Panc1 (cell line): ENCODE measurements around the gene MAP2K4.

Experiments
- POLR2AphosphoS5 ChIP-seq: IDR thresholded peaks from 2 replicates; pipeline ENCODE4 v1.6.1; 2012; ENCODE audit warnings: mild to moderate bottlenecking, low read depth, low read length, moderate library complexity
- TF ChIP-seq, protein P1 (sequence below): fragments of 450-650 bp; IDR thresholded peaks from 2 replicates; pipeline ENCODE4 v1.5.1; 2017; ENCODE audit warnings: mild to moderate bottlenecking

- TF ChIP-seq, protein P1, sequence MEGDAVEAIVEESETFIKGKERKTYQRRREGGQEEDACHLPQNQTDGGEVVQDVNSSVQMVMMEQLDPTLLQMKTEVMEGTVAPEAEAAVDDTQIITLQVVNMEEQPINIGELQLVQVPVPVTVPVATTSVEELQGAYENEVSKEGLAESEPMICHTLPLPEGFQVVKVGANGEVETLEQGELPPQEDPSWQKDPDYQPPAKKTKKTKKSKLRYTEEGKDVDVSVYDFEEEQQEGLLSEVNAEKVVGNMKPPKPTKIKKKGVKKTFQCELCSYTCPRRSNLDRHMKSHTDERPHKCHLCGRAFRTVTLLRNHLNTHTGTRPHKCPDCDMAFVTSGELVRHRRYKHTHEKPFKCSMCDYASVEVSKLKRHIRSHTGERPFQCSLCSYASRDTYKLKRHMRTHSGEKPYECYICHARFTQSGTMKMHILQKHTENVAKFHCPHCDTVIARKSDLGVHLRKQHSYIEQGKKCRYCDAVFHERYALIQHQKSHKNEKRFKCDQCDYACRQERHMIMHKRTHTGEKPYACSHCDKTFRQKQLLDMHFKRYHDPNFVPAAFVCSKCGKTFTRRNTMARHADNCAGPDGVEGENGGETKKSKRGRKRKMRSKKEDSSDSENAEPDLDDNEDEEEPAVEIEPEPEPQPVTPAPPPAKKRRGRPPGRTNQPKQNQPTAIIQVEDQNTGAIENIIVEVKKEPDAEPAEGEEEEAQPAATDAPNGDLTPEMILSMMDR, result no peak
- no peak for TF ChIP-seq POLR2AphosphoS5
Measured at GRCh38 chr17:12024327-12024726, 3.6 kb downstream of the MAP2K4 start.
